IPS-15b (cell line): ENCODE measurements around the gene FADS3.

Experiments used
- H3K27me3 ChIP-seq: one replicate; pipeline ENCODE4 v1.6.1; 2013; ENCODE audit warnings: low read length; ENCODE audit not compliant: control insufficient read depth, insufficient read depth
- H3K36me3 ChIP-seq: one replicate; pipeline ENCODE4 v1.6.1; 2013; ENCODE audit warnings: low read length; ENCODE audit not compliant: control insufficient read depth, insufficient read depth
- H3K4me1 ChIP-seq: one replicate; pipeline ENCODE4 v1.6.1; 2013; ENCODE audit warnings: mild to moderate bottlenecking, low read length; ENCODE audit not compliant: control insufficient read depth, insufficient read depth
- H3K4me3 ChIP-seq: one replicate; pipeline ENCODE4 v1.5.1; 2013; ENCODE audit warnings: low read depth, low read length
- H3K9ac ChIP-seq: one replicate; pipeline ENCODE4 v1.6.1; 2013; ENCODE audit warnings: low read depth, mild to moderate bottlenecking, low read length
- H3K9me3 ChIP-seq: one replicate; pipeline ENCODE4 v1.6.1; 2013; ENCODE audit warnings: mild to moderate bottlenecking, low read length; ENCODE audit not compliant: control insufficient read depth, insufficient read depth

The FADS3 gene

DNA sequence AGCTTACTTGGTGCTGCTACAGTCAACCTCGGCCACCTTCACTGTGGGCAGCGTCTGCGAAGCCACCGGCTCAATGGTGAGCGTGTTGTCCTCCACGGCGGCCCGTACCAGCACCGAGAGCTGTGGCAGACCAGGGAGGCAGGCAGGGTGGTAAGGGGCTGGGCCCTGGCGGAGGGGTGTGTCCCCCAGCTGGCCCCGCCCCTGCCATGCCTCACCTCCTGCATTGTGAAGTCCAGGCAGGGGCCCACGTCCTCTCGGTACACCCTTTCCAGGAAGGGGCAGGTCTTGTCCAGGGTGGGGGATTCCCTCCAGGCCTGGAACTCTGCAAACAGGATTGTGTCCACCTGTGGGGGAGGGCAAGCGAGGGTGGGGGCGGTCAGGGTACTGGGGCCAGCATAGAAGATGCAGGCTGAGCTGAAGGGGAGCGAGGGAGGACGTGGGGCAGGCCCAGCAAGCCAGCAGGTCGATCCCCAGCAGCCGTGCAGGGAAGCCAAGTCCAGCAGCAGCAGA, 13.2 kb upstream of the FADS3 start:
- H3K27me3 ChIP-seq: no peaks in the 10 kb centered on the region
- H3K36me3 ChIP-seq: peaks cover 7% of the 10 kb centered on the region
- peaks cover 10% of the 10 kb centered on the region for H3K4me1 ChIP-seq
- H3K9me3 ChIP-seq: no peaks in the 10 kb centered on the region
- peak overlapping the region; percentile 24 for H3K9ac ChIP-seq
- H3K4me3 ChIP-seq: peak overlapping the region; percentile 18

DNA sequence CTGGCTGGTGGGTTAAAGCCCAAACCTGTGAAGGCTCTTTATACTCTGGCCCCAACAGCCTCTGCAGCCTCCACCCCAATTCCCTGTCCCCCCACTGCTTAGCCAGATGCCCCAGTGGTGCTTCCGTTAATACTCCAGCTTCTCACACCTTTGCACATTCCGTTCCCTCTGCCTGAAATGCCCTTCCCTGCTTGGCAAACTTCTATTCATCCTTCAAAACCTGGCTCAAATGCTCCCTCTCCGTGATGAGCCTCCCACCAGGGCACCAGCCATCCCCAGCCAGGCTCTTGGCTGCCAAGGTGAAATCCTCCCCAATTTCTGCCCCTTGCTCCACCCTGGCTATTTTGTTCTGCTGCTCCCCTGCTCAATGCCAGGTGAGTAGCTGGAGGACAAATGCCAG, 12.5 kb upstream of the FADS3 start:
- H3K27me3 ChIP-seq: no peaks in the 10 kb centered on the region
- peaks cover 5% of the 10 kb centered on the region for H3K4me1 ChIP-seq
- H3K36me3 ChIP-seq: peaks cover 9% of the 10 kb centered on the region
- no peaks in the 10 kb centered on the region for H3K9me3 ChIP-seq
- peak overlapping the region; percentile 24 for H3K9ac ChIP-seq
- H3K4me3 ChIP-seq: no peak overlapping the region

DNA sequence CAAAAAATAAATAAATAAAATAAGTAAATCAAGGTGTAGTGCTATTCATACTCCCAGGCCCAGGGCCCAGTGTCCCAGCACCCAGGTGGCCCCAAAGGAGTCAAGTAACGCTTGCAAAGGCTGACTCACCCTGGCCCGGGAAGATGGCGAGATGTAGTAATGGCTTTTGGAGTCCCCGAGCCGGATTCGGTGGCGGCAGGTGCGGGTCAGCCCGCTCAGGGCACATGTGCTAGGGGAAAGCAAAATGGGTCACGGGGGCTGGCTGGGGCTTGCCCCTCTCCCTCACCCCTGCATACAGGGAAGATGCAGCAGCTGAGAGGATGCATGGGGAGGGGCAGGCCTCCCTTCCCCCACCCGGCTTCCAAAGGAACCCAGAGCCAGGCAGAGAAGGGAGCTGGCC, 11.0 kb upstream of the FADS3 start:
- H3K9me3 ChIP-seq: no peaks in the 10 kb centered on the region
- H3K36me3 ChIP-seq: peaks cover 9% of the 10 kb centered on the region
- H3K4me3 ChIP-seq: no peak overlapping the region
- H3K4me1 ChIP-seq: no peaks in the 10 kb centered on the region
- H3K9ac ChIP-seq: no peak overlapping the region
- no peaks in the 10 kb centered on the region for H3K27me3 ChIP-seq

DNA sequence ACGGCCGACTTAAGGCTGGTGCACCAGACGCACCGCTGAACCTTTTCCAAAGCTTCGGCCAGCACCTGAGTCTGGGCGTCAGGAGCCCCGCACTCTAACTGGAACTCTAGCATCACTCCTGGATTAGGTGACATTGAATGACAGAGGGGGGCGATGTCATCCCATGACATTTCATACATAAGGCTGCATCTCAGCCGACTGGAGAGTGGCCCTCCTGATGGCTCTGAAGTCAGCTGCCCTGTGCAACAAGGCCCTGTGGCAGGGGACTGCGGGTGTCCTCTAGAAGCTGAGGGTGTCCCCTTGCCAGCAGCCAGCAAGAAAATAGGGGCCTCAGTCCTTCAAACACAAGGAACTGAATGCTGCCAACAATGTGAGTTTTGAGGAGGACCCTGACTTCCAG, 10.1 kb upstream of the FADS3 start:
- H3K9ac ChIP-seq: no peak overlapping the region
- peaks cover 7% of the 10 kb centered on the region for H3K36me3 ChIP-seq
- H3K4me3 ChIP-seq: no peak overlapping the region
- H3K27me3 ChIP-seq: no peaks in the 10 kb centered on the region
- H3K9me3 ChIP-seq: no peaks in the 10 kb centered on the region
- no peaks in the 10 kb centered on the region for H3K4me1 ChIP-seq

DNA sequence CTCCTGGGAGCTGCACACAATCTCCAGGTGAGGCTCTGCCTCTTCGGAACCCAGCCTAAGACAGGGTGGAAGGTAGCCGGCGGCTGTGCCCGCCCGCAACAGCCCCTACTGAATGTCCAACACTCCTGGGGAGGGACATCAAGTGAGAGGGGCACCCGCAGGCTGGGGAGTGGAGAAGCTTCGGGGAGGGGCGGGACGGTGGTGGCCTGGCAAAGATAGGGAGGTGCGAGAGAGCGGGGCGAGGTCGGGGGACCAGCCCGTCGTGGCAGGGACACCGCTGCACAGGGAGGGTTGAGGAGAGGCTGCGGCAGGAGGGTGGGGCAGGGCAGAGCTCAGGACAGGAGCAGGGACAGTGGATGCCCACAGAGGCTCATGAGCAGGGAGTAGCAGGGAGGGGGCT, 8.9 kb upstream of the FADS3 start:
- Histone ChIP-seq H3K4me1 (no peaks in the 10 kb centered on the region), H3K9ac (no peak overlapping the region)

DNA sequence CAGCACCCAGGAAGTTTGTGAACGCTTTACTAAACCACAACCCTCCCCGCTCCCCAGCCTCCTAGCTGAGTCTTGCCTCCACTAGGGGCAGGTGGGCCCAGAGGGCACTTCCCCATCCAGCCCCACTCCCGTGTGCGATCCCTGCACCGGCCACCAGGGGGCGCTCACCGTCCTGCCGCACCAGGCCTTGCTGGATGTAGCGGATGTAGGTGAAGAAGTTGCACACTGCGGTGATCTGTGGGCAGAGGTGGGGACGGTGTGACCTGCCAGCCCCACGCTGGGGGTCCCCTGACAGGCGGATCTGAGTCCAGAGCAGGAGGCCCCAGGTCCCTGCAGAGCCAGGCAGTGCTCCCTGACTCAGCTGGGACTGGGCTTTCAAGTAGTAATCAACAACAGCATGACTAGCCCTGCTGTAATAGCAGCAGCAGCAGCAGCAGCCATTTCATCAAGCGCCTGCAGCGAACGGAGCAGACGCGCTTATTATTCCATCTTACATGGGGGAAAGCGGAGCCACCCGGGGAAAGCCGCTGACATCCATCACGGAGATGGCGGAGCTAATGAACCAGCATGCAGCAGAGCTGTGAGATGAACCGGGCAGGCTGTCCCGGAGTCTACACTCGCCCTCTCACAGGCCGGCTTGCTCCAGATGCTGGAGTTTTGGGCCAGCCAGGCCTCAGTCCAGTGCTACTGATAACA, 7.9 kb upstream of the FADS3 start:
- Histone ChIP-seq H3K4me3 (no peak overlapping the region), H3K4me1 (no peaks in the 10 kb centered on the region), H3K27me3 (no peaks in the 10 kb centered on the region), H3K9me3 (no peaks in the 10 kb centered on the region), H3K9ac (no peak overlapping the region), H3K36me3 (peaks cover 6% of the 10 kb centered on the region)

More for the DNA sequence above, 8.9 kb upstream of the FADS3 start:
- Histone ChIP-seq H3K36me3 (peaks cover 7% of the 10 kb centered on the region), H3K9me3 (no peaks in the 10 kb centered on the region), H3K4me3 (no peak overlapping the region), H3K27me3 (no peaks in the 10 kb centered on the region)

DNA sequence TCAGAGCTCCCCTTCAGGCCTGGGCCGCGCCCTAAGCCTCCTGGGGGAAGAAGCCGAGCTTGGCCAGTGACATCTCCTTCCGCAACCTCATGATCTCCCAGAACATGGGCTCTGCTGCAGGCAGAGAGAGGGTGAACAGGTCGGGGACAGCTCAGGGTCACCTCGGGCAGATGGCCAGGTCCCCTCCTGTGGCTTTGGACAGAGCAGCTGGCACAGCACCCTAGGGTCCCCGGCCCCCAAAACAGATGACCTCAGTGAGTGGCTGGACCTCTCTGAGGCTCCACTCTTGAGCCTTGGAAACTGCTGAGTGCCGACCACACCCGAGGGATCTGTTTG, 6.9 kb upstream of the FADS3 start:
- Histone ChIP-seq H3K27me3 (no peaks in the 10 kb centered on the region), H3K9ac (no peak overlapping the region), H3K36me3 (peaks cover 5% of the 10 kb centered on the region), H3K9me3 (no peaks in the 10 kb centered on the region), H3K4me1 (no peaks in the 10 kb centered on the region), H3K4me3 (no peak overlapping the region)

DNA sequence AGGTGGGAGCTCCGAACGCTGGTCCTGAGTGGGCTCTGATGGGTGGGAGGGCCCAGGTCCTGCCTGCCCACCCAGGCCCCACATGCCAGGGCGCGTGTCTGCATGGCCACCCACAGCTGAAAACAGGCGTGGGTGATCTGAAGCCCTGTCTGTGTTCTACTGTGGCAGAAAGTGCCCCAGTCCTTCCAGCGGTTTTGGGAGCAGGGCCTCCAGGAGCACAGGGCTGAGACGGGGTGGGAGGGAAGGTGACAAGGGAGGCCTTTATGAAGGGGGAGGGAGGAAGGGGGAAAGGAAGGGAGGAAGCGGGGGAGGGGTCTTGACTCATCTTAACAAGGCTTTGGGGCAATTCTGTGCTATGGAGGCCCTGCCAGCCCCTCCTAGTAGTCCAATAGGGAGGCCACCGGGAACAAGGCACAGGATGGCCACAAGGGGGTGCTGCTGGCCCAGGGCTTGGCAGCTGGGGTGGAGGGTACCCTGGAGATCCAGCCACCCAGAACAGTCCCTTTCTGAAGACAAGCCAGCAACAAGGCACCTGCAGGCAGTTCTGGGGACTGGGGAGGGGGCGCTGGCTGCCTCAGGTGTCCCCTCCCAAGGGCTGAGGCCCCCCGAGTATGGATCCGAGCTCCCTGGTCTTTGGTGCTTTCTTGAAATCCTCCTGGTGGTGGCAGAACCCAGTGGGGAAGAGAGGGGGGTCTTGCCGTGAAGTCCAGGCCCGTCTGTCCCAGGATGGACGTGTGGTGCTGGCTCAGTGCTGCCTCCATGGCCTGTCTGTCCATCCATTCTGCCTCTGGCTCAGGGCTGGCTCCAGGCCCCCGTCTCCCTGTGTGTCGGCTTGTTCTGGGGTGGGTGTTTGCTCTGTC, 6.3 kb upstream of the FADS3 start:
- Histone ChIP-seq H3K9ac (no peak overlapping the region), H3K27me3 (no peaks in the 10 kb centered on the region), H3K9me3 (no peaks in the 10 kb centered on the region), H3K4me1 (no peaks in the 10 kb centered on the region), H3K4me3 (no peak overlapping the region), H3K36me3 (peaks cover 5% of the 10 kb centered on the region)

DNA sequence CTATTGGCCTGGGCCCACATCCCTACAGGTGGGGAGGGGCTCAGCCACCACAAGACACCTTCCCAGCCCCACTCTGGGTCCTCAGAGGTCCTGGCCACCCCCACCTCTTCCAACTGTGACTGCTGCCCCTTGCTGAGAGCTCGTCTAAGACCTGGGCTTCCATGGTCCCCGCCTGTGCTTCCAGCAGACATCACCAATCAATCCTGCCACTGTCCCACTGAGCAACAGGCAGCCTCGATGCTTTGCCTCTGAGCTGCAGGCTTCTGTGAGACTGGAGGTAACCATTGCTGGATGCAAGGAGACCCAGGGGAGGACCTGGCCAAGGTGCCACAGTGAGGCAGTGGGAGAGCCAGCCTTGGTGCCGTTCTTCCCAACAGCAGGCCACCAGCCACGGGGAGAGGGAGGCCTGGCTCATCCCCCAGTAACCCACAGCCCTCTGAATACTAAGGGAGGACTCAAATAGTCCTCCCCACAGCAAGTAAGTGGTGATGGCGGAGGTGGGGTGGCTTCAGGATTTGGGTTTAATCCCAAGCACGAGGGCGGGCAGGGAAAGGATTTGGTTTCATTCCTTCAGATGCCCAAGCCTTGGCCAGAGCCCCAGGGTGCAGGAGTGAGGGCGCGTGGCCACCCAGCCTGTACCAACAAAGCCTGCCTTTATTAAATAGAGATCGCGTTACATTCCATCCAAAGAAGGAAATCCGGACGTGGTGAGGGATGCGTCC, 5.5 kb upstream of the FADS3 start:
- Histone ChIP-seq H3K4me1 (no peaks in the 10 kb centered on the region), H3K4me3 (no peak overlapping the region), H3K36me3 (peaks cover 5% of the 10 kb centered on the region), H3K9ac (no peak overlapping the region), H3K9me3 (no peaks in the 10 kb centered on the region), H3K27me3 (no peaks in the 10 kb centered on the region)

DNA sequence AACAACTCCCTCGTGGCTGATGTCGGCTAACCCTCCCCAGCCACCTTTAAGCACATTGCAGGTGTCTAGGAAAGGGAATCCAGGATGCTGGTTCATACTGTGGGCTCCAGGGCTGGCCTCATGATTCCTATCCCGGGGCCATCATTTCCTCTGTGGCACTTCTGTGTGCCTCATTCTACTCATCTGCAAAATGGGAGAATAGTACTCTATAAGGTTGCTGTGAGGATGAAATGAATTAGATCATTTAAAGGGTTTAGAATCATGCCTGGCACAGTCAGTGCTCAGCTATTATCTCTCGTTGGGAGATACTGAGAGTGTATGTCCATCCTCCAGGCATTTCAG, 4.3 kb upstream of the FADS3 start:
- no peaks in the 10 kb centered on the region for H3K27me3 ChIP-seq
- H3K36me3 ChIP-seq: peaks cover 7% of the 10 kb centered on the region
- H3K4me1 ChIP-seq: no peaks in the 10 kb centered on the region
- H3K9ac ChIP-seq: no peak overlapping the region
- no peaks in the 10 kb centered on the region for H3K9me3 ChIP-seq
- no peak overlapping the region for H3K4me3 ChIP-seq

DNA sequence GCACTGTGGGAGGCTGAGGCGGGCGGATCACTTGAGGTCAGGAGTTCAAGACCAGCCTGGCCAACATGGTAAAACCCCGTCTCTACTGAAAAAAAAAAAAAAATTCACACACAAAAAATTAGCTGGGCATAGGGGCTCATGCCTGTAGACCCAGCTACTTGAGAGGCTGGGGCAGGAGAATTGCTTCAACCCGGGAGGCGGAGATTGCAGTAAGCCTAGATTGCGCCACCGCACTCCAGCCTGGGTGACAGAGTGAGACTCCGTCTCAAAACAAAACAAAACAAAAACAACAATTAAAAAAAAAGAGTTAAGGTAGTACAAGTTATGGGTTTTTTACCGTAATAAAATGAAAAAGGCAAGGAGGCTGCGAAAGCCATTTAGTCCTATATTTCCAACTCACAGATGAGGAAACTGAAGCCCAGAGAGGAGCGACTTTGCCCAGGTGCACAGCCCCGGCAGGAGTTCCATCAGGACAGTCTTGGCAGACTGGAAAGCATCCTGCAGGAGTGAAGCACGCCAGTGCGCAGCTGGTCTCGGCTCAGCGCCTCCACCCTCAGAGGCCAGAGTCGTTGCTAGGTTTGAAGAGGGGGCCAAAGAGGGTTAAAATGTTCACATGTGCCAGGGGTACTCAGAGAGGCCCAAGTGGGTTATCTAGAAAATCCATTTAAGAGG, 3.8 kb upstream of the FADS3 start:
- H3K36me3 ChIP-seq: peaks cover 7% of the 10 kb centered on the region
- H3K9ac ChIP-seq: no peak overlapping the region
- no peaks in the 10 kb centered on the region for H3K4me1 ChIP-seq
- H3K4me3 ChIP-seq: no peak overlapping the region
- no peaks in the 10 kb centered on the region for H3K9me3 ChIP-seq
- H3K27me3 ChIP-seq: no peaks in the 10 kb centered on the region
